Endothelial cell of umbilical vein (primary cell): ENCODE results near the gene CSMD2. TPM values are rescaled to one million over a fixed set of nuclear protein-coding genes. Genes with fewer than 3 reads are reported as not detected.

Experiments used
- BruUV-seq: library from RNA; stranded (reverse); fragments of 400-500 nt; replicated peaks from 2 replicates; lab custom pipeline; 2021; lab: Mats Ljungman, UMichigan
- CTCF ChIA-PET: fragments of 300-600, 350-600 bp; sonication (Branson Sonifier 250); formaldehyde crosslinking; loops from one replicate; lab custom pipeline; 2021; ENCODE audit warnings: antibody characterized with exemption, inconsistent platforms; lab: Charles Lee
- POLR2A ChIA-PET: fragments of 300-600, 350-600 bp; sonication (Branson Sonifier 250); formaldehyde crosslinking; loops from one replicate; lab custom pipeline; 2021; ENCODE audit warnings: antibody characterized with exemption, inconsistent platforms; lab: Charles Lee
- DNase-seq: peaks from one replicate; pipeline ENCODE4 v3.0.0-alpha.2; 2011; ENCODE audit warnings: low read depth, low spot score
- FAIRE-seq: peaks from 2 replicates; lab custom pipeline; 2011; peaks lifted over from hg19 to GRCh38; lab: Jason Lieb, UNC
- H2AFZ ChIP-seq: 2 replicates; pipeline ENCODE4 v1.6.0; 2012; ENCODE audit warnings: low read depth, low read length, control low read depth, inconsistent platforms
- H3K27ac ChIP-seq: 2 replicates; pipeline ENCODE4 v1.5.1; 2011; ENCODE audit warnings: low read depth, mild to moderate bottlenecking, control low read depth, low read length, moderate library complexity; ENCODE audit not compliant: insufficient read depth
- H3K27me3 ChIP-seq, 2 experiments: 2 replicates each; pipeline versions ENCODE4 v1.6.0 to v1.6.1; 2011; ENCODE audit warnings: low read length in 2 of 2, mixed read lengths in 1 of 2; ENCODE audit not compliant: control insufficient read depth in 2 of 2, insufficient read depth in 2 of 2
- H3K36me3 ChIP-seq, 2 experiments: 2 replicates in 1 of 2; 3 replicates in 1 of 2; pipeline ENCODE4 v1.5.1; 2011; ENCODE audit warnings: low read length in 2 of 2, mild to moderate bottlenecking in 1 of 2, moderate library complexity in 1 of 2; ENCODE audit not compliant: control insufficient read depth in 2 of 2, insufficient read depth in 2 of 2; ENCODE audit errors: extremely low read depth in 1 of 2
- H3K4me1 ChIP-seq: 3 replicates; pipeline ENCODE4 v1.5.1; 2011; ENCODE audit warnings: mild to moderate bottlenecking, low read length; ENCODE audit not compliant: control insufficient read depth, insufficient read depth; ENCODE audit errors: extremely low read depth
- H3K4me2 ChIP-seq: 2 replicates; pipeline ENCODE4 v1.6.1; 2011; ENCODE audit warnings: low read length, control low read depth, mixed read lengths; ENCODE audit not compliant: insufficient read depth
- H3K4me3 ChIP-seq, 3 experiments: fragments of 200-600 bp in 1 of 3; sonication (generic), shearing (Covaris generic) in 1 of 3; replicated peaks in 1 of 3; 2 replicates each; pipeline ENCODE4 v1.5.1; 2011 to 2016; ENCODE audit warnings: control low read depth in 3 of 3, low read length in 3 of 3, mild to moderate bottlenecking in 2 of 3, inconsistent platforms in 1 of 3, low read depth in 1 of 3, moderate library complexity in 1 of 3; ENCODE audit not compliant: insufficient read depth in 1 of 3
- H3K79me2 ChIP-seq: 2 replicates; pipeline ENCODE4 v1.6.0; 2012; ENCODE audit warnings: low read length, inconsistent platforms; ENCODE audit not compliant: control insufficient read depth, insufficient read depth
- H3K9ac ChIP-seq: replicated peaks from 2 replicates; pipeline ENCODE3; 2011; ENCODE audit warnings: low read length, control low read depth; ENCODE audit not compliant: insufficient read depth; ENCODE audit errors: extremely low read depth
- H3K9me1 ChIP-seq: replicated peaks from 3 replicates; pipeline ENCODE4 v1.6.0; 2011; ENCODE audit warnings: mild to moderate bottlenecking, low read length; ENCODE audit not compliant: control insufficient read depth, insufficient read depth; ENCODE audit errors: extremely low read depth
- H3K9me3 ChIP-seq: replicated peaks from 2 replicates; pipeline ENCODE4 v1.5.1; 2012; ENCODE audit warnings: low read length, inconsistent platforms; ENCODE audit not compliant: control insufficient read depth, insufficient read depth
- H4K20me1 ChIP-seq: replicated peaks from 2 replicates; pipeline ENCODE3; 2011; ENCODE audit warnings: mild to moderate bottlenecking, low read length; ENCODE audit not compliant: control insufficient read depth, insufficient read depth; ENCODE audit errors: extremely low read depth
- EZH2 ChIP-seq: IDR thresholded peaks from 2 replicates; pipeline ENCODE4 v1.6.1; 2012; ENCODE audit warnings: borderline replicate concordance, low read depth, mild to moderate bottlenecking, moderate library complexity, low read length, inconsistent platforms; ENCODE audit not compliant: severe bottlenecking
- FOS ChIP-seq: IDR thresholded peaks from 2 replicates; pipeline ENCODE4 v1.6.1; 2011; ENCODE audit warnings: mild to moderate bottlenecking, low read length, moderate library complexity, borderline replicate concordance; ENCODE audit not compliant: insufficient read depth
- GATA2 ChIP-seq: IDR thresholded peaks from 2 replicates; pipeline ENCODE4 v1.7.0; 2011; ENCODE audit warnings: low read depth, mild to moderate bottlenecking, moderate library complexity, mixed read lengths, low read length; ENCODE audit not compliant: insufficient read length, insufficient read depth
- JUN ChIP-seq: IDR thresholded peaks from 2 replicates; pipeline ENCODE4 v1.6.1; 2011; ENCODE audit warnings: borderline replicate concordance, low read depth; ENCODE audit not compliant: insufficient read length, insufficient read depth
- MYC ChIP-seq: IDR thresholded peaks from one replicate; pipeline ENCODE4 v1.6.1; 2011; ENCODE audit warnings: mild to moderate bottlenecking, low read depth, low read length
- POLR2A ChIP-seq: IDR thresholded peaks from 2 replicates; pipeline ENCODE4 v1.6.1; 2012; ENCODE audit warnings: low read depth, mild to moderate bottlenecking, control low read depth, low read length
- dilution Hi-C: fragments of 300-500 bp; cut with MboI; formaldehyde crosslinking; loops from one replicate; pipeline ENCODE4 v1.15.0; 2019; ENCODE audit warnings: low sequenced_read_pairs; ENCODE audit not compliant: extremely low pct_ligation_motif_present
- intact Hi-C: fragments of 100-400 bp; cut with micrococcal nuclease; formaldehyde crosslinking; loops from one replicate; pipeline ENCODE4 v1.10.0; 2022
- polyA plus RNA-seq, 4 experiments: library from polyadenylated mRNA; depleted of rRNA in 3 of 4; stranded (reverse) in 3 of 4; unstranded in 1 of 4; fragments of >200 nt; gene quantifications; 2 replicates each; pipeline versions ENCODE4 v1.2.1 to v1.2.3, GENCODE V29; 2011 to 2012; ENCODE audit warnings: missing spikeins in 1 of 4
- total RNA-seq: library from RNA; stranded (reverse); gene quantifications from 2 replicates; pipeline ENCODE4 v1.2.3, GENCODE V29; 2021
- TF ChIP-seq, protein P1 (sequence below): IDR thresholded peaks from 2 replicates; pipeline ENCODE4 v1.6.1; 2011; ENCODE audit not compliant: insufficient read depth, insufficient read length
- TF ChIP-seq, protein P2 (sequence below), 2 donors: IDR thresholded peaks; 1 replicate in 1 of 2; 2 replicates in 1 of 2; pipeline ENCODE4 v1.5.1; 2011; ENCODE audit warnings: low read length in 2 of 2, mild to moderate bottlenecking in 2 of 2, moderate library complexity in 2 of 2, control low read depth in 1 of 2, inconsistent platforms in 1 of 2, low read depth in 1 of 2; ENCODE audit not compliant: insufficient read depth in 1 of 2; ENCODE audit errors: extremely low read depth in 1 of 2

Gene CSMD2
- total and polyA plus RNA-seq, 2 donors (not counting 3 experiments of a cell fraction or from before 2014, with no cell fraction given), result under 0.01 TPM; not detected in 1

DNA sequence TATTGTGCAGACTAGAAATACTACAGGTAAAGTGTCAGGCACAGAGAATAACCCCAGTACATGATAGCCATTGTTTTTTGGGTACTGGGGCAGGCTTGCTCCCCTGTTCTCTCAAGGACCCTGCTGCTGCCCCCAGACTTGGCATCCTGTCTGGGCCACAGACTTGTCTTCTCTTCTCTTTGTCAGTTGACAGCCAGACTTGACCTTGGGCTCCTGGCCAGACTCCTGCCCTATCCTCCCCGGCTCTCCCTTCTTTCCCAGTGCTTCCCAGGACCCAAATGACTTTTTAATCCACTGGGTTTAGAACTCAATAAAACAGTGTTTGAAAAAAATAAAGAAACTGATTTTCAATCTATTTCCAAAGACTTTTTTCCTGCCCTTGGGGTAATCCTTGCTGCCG, 649.4 kb downstream of the CSMD2 start:
- intact Hi-C loops (no loop called here), dilution Hi-C loops (no loop called here)
- POLR2A ChIA-PET, result no interaction called here
- Histone ChIP-seq H3K27me3 (no peaks in the 10 kb centered on the region), H3K9me3 (no peaks in the 10 kb centered on the region), H3K4me2 (no peak overlapping the region), H3K9ac (no peak overlapping the region), H4K20me1 (no peaks in the 10 kb centered on the region), H3K4me3 (no peak overlapping the region), H3K36me3 (no peaks in the 10 kb centered on the region), H3K79me2 (no peaks in the 10 kb centered on the region), H3K9me1 (no peaks in the 10 kb centered on the region), H3K27ac (no peak overlapping the region), H2AFZ (no peak overlapping the region), H3K4me1 (no peaks in the 10 kb centered on the region)
- no peak for DNase-seq
- TF ChIP-seq JUN, result no peak
- TF ChIP-seq FOS, result no peak
- no peak for TF ChIP-seq MYC
- no peak for TF ChIP-seq GATA2
- TF ChIP-seq EZH2, result no peak
- TF ChIP-seq, protein P1, sequence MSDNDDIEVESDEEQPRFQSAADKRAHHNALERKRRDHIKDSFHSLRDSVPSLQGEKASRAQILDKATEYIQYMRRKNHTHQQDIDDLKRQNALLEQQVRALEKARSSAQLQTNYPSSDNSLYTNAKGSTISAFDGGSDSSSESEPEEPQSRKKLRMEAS, result no peak
- TF ChIP-seq POLR2A, result no peak
- BruUV-seq, result no TSS peak
- no peak for FAIRE-seq
- CTCF ChIA-PET, result no interaction called here

DNA sequence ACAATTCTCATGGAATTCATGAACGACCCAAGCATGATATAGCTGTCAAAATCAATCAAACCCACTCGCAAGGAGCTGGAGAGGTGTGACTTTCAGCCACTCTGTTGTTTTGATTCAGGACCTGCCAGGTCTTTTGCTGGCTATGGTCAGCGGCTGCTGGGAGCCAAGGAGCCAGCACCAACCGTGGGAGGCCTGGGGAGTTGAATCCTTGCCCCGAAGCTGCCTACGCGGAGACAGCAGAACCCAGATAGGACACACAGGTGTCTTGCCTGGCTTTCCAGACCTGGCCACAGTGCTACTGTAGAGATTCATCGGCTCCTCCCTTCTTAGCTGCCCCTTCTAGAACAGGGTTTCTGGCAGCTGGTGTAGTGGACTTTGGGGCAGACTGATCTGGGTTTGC, 649.9 kb downstream of the CSMD2 start:
- no peaks in the 10 kb centered on the region for H3K36me3 ChIP-seq
- no peak overlapping the region for H3K4me2 ChIP-seq
- H3K9me1 ChIP-seq, result no peaks in the 10 kb centered on the region
- TF ChIP-seq, protein P2, sequence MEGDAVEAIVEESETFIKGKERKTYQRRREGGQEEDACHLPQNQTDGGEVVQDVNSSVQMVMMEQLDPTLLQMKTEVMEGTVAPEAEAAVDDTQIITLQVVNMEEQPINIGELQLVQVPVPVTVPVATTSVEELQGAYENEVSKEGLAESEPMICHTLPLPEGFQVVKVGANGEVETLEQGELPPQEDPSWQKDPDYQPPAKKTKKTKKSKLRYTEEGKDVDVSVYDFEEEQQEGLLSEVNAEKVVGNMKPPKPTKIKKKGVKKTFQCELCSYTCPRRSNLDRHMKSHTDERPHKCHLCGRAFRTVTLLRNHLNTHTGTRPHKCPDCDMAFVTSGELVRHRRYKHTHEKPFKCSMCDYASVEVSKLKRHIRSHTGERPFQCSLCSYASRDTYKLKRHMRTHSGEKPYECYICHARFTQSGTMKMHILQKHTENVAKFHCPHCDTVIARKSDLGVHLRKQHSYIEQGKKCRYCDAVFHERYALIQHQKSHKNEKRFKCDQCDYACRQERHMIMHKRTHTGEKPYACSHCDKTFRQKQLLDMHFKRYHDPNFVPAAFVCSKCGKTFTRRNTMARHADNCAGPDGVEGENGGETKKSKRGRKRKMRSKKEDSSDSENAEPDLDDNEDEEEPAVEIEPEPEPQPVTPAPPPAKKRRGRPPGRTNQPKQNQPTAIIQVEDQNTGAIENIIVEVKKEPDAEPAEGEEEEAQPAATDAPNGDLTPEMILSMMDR (IDR thresholded peaks at IDR 0.05; ENCODE audit: extremely low read depth in 1 of 2, insufficient read depth in 1 of 2, low read depth in 1 of 2, low read length in 2 of 2), result no peak
- TF ChIP-seq MYC (no peak), JUN (no peak)
- no peak overlapping the region for H3K9ac ChIP-seq
- no peaks in the 10 kb centered on the region for H3K4me1 ChIP-seq
- H4K20me1 ChIP-seq, result no peaks in the 10 kb centered on the region
- H3K79me2 ChIP-seq, result no peaks in the 10 kb centered on the region
- intact Hi-C loops, result no loop called here
- no peak overlapping the region for H3K4me3 ChIP-seq
- ChIA-PET POLR2A (no interaction called here), CTCF (no interaction called here)
- H3K27ac ChIP-seq, result no peak overlapping the region
- no peak overlapping the region for H2AFZ ChIP-seq
- no peaks in the 10 kb centered on the region for H3K9me3 ChIP-seq
- BruUV-seq, result no TSS peak
- dilution Hi-C loops, result no loop called here
- no peaks in the 10 kb centered on the region for H3K27me3 ChIP-seq
- FAIRE-seq, result no peak
- DNase-seq, result no peak
